Neural cell (in vitro differentiated cells): ENCODE data around the gene GLI3.

Experiments
- CTCF ChIP-seq: fragments of 450-650 bp; IDR thresholded peaks from 2 replicates; pipeline ENCODE4 v1.5.1; 2014; ENCODE audit warnings: antibody characterized with exemption, mild to moderate bottlenecking, moderate library complexity; ENCODE audit not compliant: poor library complexity, severe bottlenecking
- EP300 ChIP-seq: fragments of 450-650 bp; conservative IDR thresholded peaks from 2 replicates; pipeline ENCODE4 v1.6.1; 2014; ENCODE audit warnings: antibody characterized with exemption, mild to moderate bottlenecking, moderate library complexity; ENCODE audit not compliant: poor library complexity, severe bottlenecking
- MXI1 ChIP-seq: fragments of 450-650 bp; conservative IDR thresholded peaks from 2 replicates; pipeline ENCODE4 v1.6.1; 2014; ENCODE audit warnings: antibody characterized with exemption, mild to moderate bottlenecking; ENCODE audit not compliant: poor library complexity, severe bottlenecking
- POLR2AphosphoS5 ChIP-seq: IDR thresholded peaks from 2 replicates; pipeline ENCODE4 v1.6.1; 2012
- REST ChIP-seq: IDR thresholded peaks from 2 replicates; pipeline ENCODE4 v1.6.1; 2012; ENCODE audit warnings: borderline replicate concordance
- SMC3 ChIP-seq: fragments of 450-650 bp; conservative IDR thresholded peaks from 2 replicates; pipeline ENCODE4 v1.6.1; 2014; ENCODE audit warnings: antibody characterized with exemption, mild to moderate bottlenecking, moderate library complexity; ENCODE audit not compliant: poor library complexity

GRCh38 chr7:42198974-42199668 lies 37.9 kb downstream of the GLI3 start:
- no peak for TF ChIP-seq POLR2AphosphoS5
- no peak for TF ChIP-seq CTCF
- TF ChIP-seq SMC3: no peak
- no peak for TF ChIP-seq MXI1
- no peak for TF ChIP-seq REST
- no peak for TF ChIP-seq EP300
